H1 (cell line): ENCODE data around the gene TGM4. TPM values are rescaled to one million over a fixed set of nuclear protein-coding genes. Genes with fewer than 3 reads are reported as not detected.

ENCODE experiments used
- CTCF ChIA-PET: fragments of 300-600 bp; sonication (Branson Sonifier 250); formaldehyde crosslinking; loops from one replicate; lab custom pipeline; 2021; ENCODE audit not compliant: partially characterized antibody; lab: Charles Lee
- POLR2A ChIA-PET: fragments of 300-600 bp; sonication (Branson Sonifier 250); formaldehyde crosslinking; loops from one replicate; lab custom pipeline; 2021; ENCODE audit warnings: inconsistent platforms; ENCODE audit not compliant: partially characterized antibody; lab: Charles Lee
- DNase-seq, 2 experiments: peaks; one replicate each; pipeline versions ENCODE4 v3.0.0 to v3.0.0-alpha.2; 2010 to 2022; ENCODE audit warnings: low spot score in 2 of 2, low read depth in 1 of 2, mixed read lengths in 1 of 2
- FAIRE-seq: peaks from 2 replicates; lab custom pipeline; 2011; peaks lifted over from hg19 to GRCh38; lab: Jason Lieb, UNC
- H2AFZ ChIP-seq: 2 replicates; pipeline ENCODE4 v1.8.1; 2012; ENCODE audit warnings: low read length, inconsistent platforms
- H2AK5ac ChIP-seq: 2 replicates; pipeline ENCODE4 v1.6.1; 2013; ENCODE audit warnings: low read depth, low read length
- H2BK120ac ChIP-seq: replicated peaks from 2 replicates; pipeline ENCODE3; 2013; ENCODE audit warnings: low read depth, low read length, inconsistent platforms
- H2BK12ac ChIP-seq: 2 replicates; pipeline ENCODE4 v1.6.1; 2013; ENCODE audit warnings: low read depth, low read length
- H2BK15ac ChIP-seq: 2 replicates; pipeline ENCODE4 v1.6.1; 2013; ENCODE audit warnings: low read length
- H2BK20ac ChIP-seq: 2 replicates; pipeline ENCODE4 v1.6.1; 2013; ENCODE audit warnings: low read length
- H2BK5ac ChIP-seq: 2 replicates; pipeline ENCODE4 v1.6.1; 2013; ENCODE audit warnings: low read depth, low read length
- H3K14ac ChIP-seq: 2 replicates; pipeline ENCODE4 v1.6.1; 2013; ENCODE audit warnings: inconsistent platforms; ENCODE audit not compliant: insufficient read length
- H3K18ac ChIP-seq: 2 replicates; pipeline ENCODE4 v1.6.1; 2013; ENCODE audit warnings: low read length; ENCODE audit errors: extremely low read depth
- H3K23ac ChIP-seq: 2 replicates; pipeline ENCODE4 v1.6.1; 2013; ENCODE audit warnings: inconsistent platforms; ENCODE audit not compliant: insufficient read length
- H3K23me2 ChIP-seq: 2 replicates; pipeline ENCODE4 v1.6.1; 2013; ENCODE audit warnings: low read depth, low read length
- H3K27ac ChIP-seq: 2 replicates; pipeline ENCODE4 v1.6.1; 2011; ENCODE audit warnings: low read depth, low read length, inconsistent platforms
- H3K27me3 ChIP-seq, 4 experiments: replicated peaks in 1 of 4; 1 replicate in 1 of 4; 2 replicates in 3 of 4; pipeline versions ENCODE4 v1.6.1 to v1.8.1; 2011 to 2013; ENCODE audit warnings: low read length in 3 of 4, mild to moderate bottlenecking in 3 of 4, inconsistent platforms in 2 of 4, mixed read lengths in 2 of 4, moderate library complexity in 1 of 4; ENCODE audit not compliant: control insufficient read depth in 3 of 4, insufficient read depth in 3 of 4; ENCODE audit errors: extremely low read depth in 1 of 4
- H3K36me3 ChIP-seq, 4 experiments: 2 replicates each; pipeline versions ENCODE4 v1.6.1 to v1.8.1; 2011 to 2013; ENCODE audit warnings: mild to moderate bottlenecking in 4 of 4, low read length in 3 of 4, moderate library complexity in 2 of 4, control low read depth in 1 of 4, inconsistent platforms in 1 of 4; ENCODE audit not compliant: insufficient read depth in 4 of 4, control insufficient read depth in 2 of 4
- H3K4ac ChIP-seq: replicated peaks from 2 replicates; pipeline ENCODE3; 2013; ENCODE audit warnings: low read length, low read depth, mixed read lengths, inconsistent platforms; ENCODE audit not compliant: insufficient read length
- H3K4me1 ChIP-seq, 4 experiments: replicated peaks in 1 of 4; 1 replicate in 1 of 4; 2 replicates in 3 of 4; pipeline versions ENCODE4 v1.6.1 to v1.8.1; 2011 to 2013; ENCODE audit warnings: low read length in 3 of 4, inconsistent platforms in 2 of 4, mixed read lengths in 1 of 4; ENCODE audit not compliant: insufficient read depth in 4 of 4, control insufficient read depth in 3 of 4
- H3K4me2 ChIP-seq, 2 experiments: 2 replicates each; pipeline versions ENCODE4 v1.6.1 to v1.8.1; 2011 to 2013; ENCODE audit warnings: low read depth in 2 of 2, low read length in 2 of 2, control low read depth in 1 of 2, inconsistent platforms in 1 of 2, mild to moderate bottlenecking in 1 of 2; ENCODE audit not compliant: insufficient read depth in 1 of 2
- H3K4me3 ChIP-seq, 4 experiments: fragments of 200-600, 300-600 bp in 1 of 4; sonication (generic), shearing (Covaris generic), sonication (Bioruptor Twin) in 1 of 4; 2 replicates each; pipeline versions ENCODE4 v1.5.1 to v1.8.1; 2011 to 2016; ENCODE audit warnings: low read length in 4 of 4, low read depth in 3 of 4, control low read depth in 2 of 4, inconsistent platforms in 2 of 4, mild to moderate bottlenecking in 2 of 4, mixed read lengths in 1 of 4, moderate library complexity in 1 of 4; ENCODE audit not compliant: insufficient read depth in 2 of 4; ENCODE audit errors: extremely low read depth in 1 of 4
- H3K56ac ChIP-seq: replicated peaks from 2 replicates; pipeline ENCODE3; 2013; ENCODE audit warnings: low read depth, mild to moderate bottlenecking, mixed read lengths, low read length, inconsistent platforms; ENCODE audit not compliant: insufficient read length
- H3K79me1 ChIP-seq: 2 replicates; pipeline ENCODE4 v1.6.1; 2013; ENCODE audit warnings: low read depth, low read length, control low read depth
- H3K79me2 ChIP-seq, 2 experiments: 2 replicates each; pipeline versions ENCODE4 v1.6.1 to v1.8.1; 2012 to 2013; ENCODE audit warnings: low read length in 2 of 2, mild to moderate bottlenecking in 2 of 2, inconsistent platforms in 1 of 2; ENCODE audit not compliant: insufficient read depth in 2 of 2, control insufficient read depth in 1 of 2
- H3K9ac ChIP-seq, 4 experiments: replicated peaks in 1 of 4; 1 replicate in 1 of 4; 2 replicates in 3 of 4; pipeline versions ENCODE4 v1.6.1 to v1.8.1; 2011 to 2013; ENCODE audit warnings: low read depth in 3 of 4, low read length in 3 of 4, control low read depth in 2 of 4, mild to moderate bottlenecking in 2 of 4, moderate library complexity in 2 of 4, inconsistent platforms in 1 of 4; ENCODE audit errors: extremely low read depth in 1 of 4
- H3K9me3 ChIP-seq, 2 experiments: 2 replicates each; pipeline versions ENCODE4 v1.6.1 to v1.8.1; 2012 to 2013; ENCODE audit warnings: mild to moderate bottlenecking in 2 of 2, moderate library complexity in 2 of 2, control low read depth in 1 of 2, inconsistent platforms in 1 of 2, low read depth in 1 of 2, low read length in 1 of 2, mixed read lengths in 1 of 2; ENCODE audit not compliant: insufficient read depth in 2 of 2
- H4K20me1 ChIP-seq, 2 experiments: replicated peaks in 1 of 2; 2 replicates each; pipeline versions ENCODE3 to v1.8.1; 2011 to 2013; ENCODE audit warnings: inconsistent platforms in 2 of 2, low read length in 2 of 2, mild to moderate bottlenecking in 1 of 2; ENCODE audit not compliant: insufficient read depth in 2 of 2, control insufficient read depth in 1 of 2
- H4K5ac ChIP-seq: 2 replicates; pipeline ENCODE4 v1.6.1; 2013; ENCODE audit warnings: low read length, low read depth, mixed read lengths, inconsistent platforms; ENCODE audit not compliant: insufficient read length
- H4K8ac ChIP-seq: 2 replicates; pipeline ENCODE4 v1.8.0; 2013; ENCODE audit warnings: mild to moderate bottlenecking, moderate library complexity, low read length, inconsistent platforms; ENCODE audit not compliant: insufficient read depth; ENCODE audit errors: extremely low read depth
- H4K91ac ChIP-seq: replicated peaks from 2 replicates; pipeline ENCODE3; 2013; ENCODE audit warnings: low read length, mixed read lengths, inconsistent platforms; ENCODE audit not compliant: insufficient read length
- JUND ChIP-seq: IDR thresholded peaks from 2 replicates; pipeline ENCODE4 v1.6.1; 2011; ENCODE audit warnings: mild to moderate bottlenecking, improper control_type of control experiment, low read length
- WGBS, 2 experiments: shearing (Covaris generic) in 1 of 2; methylation state at CpG; one replicate each; pipeline versions ENCODE4 v1.1.6 to v1.1.7; 2013 to 2015; ENCODE audit warnings: low lambda C conversion rate in 2 of 2, mixed read lengths in 2 of 2, inconsistent platforms in 1 of 2, low coverage in 1 of 2, missing lambda C conversion rate in 1 of 2; ENCODE audit not compliant: insufficient replicate concordance in 2 of 2, insufficient coverage in 1 of 2, insufficient read length in 1 of 2; ENCODE audit errors: extremely low coverage in 1 of 2, missing lambda C conversion rate in 1 of 2; 5-methylcytosine and 5-hydroxymethylcytosine counted together
- polyA plus RNA-seq, 7 experiments: library from polyadenylated mRNA; depleted of rRNA in 3 of 7; stranded (reverse) in 5 of 7; unstranded in 2 of 7; fragments of >200 nt in 5 of 7; fragments of 200-250 nt in 2 of 7; gene quantifications; 1 replicate in 5 of 7; 2 replicates in 1 of 7; 4 replicates in 1 of 7; pipeline versions ENCODE4 v1.2.1 to v1.2.3, GENCODE V29; 2011 to 2013; ENCODE audit warnings: missing spikeins in 2 of 7, mixed read lengths in 2 of 7
- total RNA-seq: library from RNA; stranded (reverse); fragmentation: NEBNext Ultra II Directional; extraction: Animal tissue kit (Norgen Biotek cat#: 25700); gene quantifications from 2 replicates; pipeline ENCODE4 v1.2.1, GENCODE V29; 2021

TGM4 gene
- total and polyA plus RNA-seq, 2 of the 8 experiments (the other 6 are each of a cell fraction or from before 2014, with no cell fraction given) = 0.02 TPM; not detected in 1

DNA sequence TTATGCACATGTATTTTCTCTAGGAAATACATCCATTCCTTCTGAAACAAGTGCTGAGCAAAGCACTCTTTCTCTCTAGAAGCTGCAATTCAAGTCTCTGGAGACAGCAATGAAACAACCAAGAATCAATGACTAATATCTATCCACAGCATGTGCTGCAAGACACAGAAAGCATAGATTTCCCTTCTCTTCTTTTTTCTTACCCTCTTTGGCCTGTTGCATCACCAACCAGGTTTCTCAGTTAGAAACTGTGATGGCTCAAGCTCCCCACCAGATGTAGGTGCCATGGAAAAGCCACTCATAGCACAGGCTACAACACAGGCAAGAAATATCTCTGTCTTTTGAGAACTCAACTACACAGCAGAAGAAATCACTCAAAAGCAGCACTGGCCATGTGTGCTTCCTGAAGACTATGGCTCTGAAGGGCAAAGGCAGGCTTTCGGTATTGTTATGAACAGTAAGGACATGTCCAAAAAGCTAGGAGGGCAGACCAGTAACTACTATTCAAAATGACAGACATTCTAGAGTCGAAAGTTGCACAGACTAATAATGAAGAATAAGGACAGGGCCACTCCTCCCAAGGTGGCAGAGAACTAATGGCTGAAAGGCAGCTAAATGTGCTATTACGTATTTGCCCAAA, 86.1 kb downstream of the TGM4 start:
- no peak overlapping the region for H3K23ac ChIP-seq
- H2BK15ac ChIP-seq = no peak overlapping the region
- no peak overlapping the region for H2AFZ ChIP-seq
- H4K8ac ChIP-seq = no peak overlapping the region
- POLR2A ChIA-PET = interaction anchor here (5.2 kb wide), 1 partner anchor 16 kb away, joined by 34 read pairs; the partner anchor contains the start of genes EXOSC7 and ZDHHC3
- no peak for FAIRE-seq
- H3K27me3 ChIP-seq = peaks cover 0 to 1% (median 0%) of the 10 kb centered on the region in 4 experiments; a peak in 1 of 7 replicates
- H3K4ac ChIP-seq = no peak overlapping the region
- H3K4me2 ChIP-seq = no peak overlapping the region
- peaks cover 0 to 3% (median 0%) of the 10 kb centered on the region in 4 experiments; a peak in 1 of 8 replicates for H3K36me3 ChIP-seq
- H3K14ac ChIP-seq = no peak overlapping the region
- H4K91ac ChIP-seq = no peak overlapping the region
- H3K79me2 ChIP-seq = peaks cover 6 to 63% of the 10 kb centered on the region in 2 experiments; a peak in 3 of 4 replicates
- no peak overlapping the region for H3K18ac ChIP-seq
- H2BK120ac ChIP-seq = no peak overlapping the region
- no peak overlapping the region for H2BK12ac ChIP-seq
- no peaks in the 10 kb centered on the region for H3K9me3 ChIP-seq
- WGBS, 2 experiments = 84% methylated on average over 3 of the region's 3 CpGs; no CpG with 5 or more reads in 1 of the 2 experiments
- no peaks in the 10 kb centered on the region for H3K23me2 ChIP-seq
- peaks cover 7% of the 10 kb centered on the region for H3K79me1 ChIP-seq
- H4K20me1 ChIP-seq = peaks cover 3 to 4% of the 10 kb centered on the region in 2 experiments
- no peak for TF ChIP-seq JUND
- CTCF ChIA-PET = interaction anchor here (1.2 to 1.5 kb wide), 2 partner anchors 16 to 32 kb away, joined by 3 read pairs; partner anchors contain the start of genes EXOSC7 and ZDHHC3
- no peak overlapping the region for H3K9ac ChIP-seq
- no peak overlapping the region for H2AK5ac ChIP-seq
- H2BK20ac ChIP-seq = no peak overlapping the region
- no peaks in the 10 kb centered on the region for H3K4me1 ChIP-seq
- DNase-seq = no peak
- no peak overlapping the region for H3K56ac ChIP-seq
- H4K5ac ChIP-seq = no peak overlapping the region
- H2BK5ac ChIP-seq = no peak overlapping the region; the same call in 1 of the 2 replicates
- no peak overlapping the region for H3K4me3 ChIP-seq
- no peak overlapping the region for H3K27ac ChIP-seq
